GM23338 (cell line): ENCODE measurements around the gene ATF1. TPM values are rescaled to one million over a fixed set of nuclear protein-coding genes. Genes with fewer than 3 reads are reported as not detected.

Source experiments
- ATAC-seq: fragments of 200-7000 bp; cut with Tn5 transposase; 3 replicates; pipeline ENCODE4 v1.9.1; 2020
- DNase-seq: peaks from one replicate; pipeline ENCODE4 v3.0.0-alpha.2; 2015; ENCODE audit warnings: low spot score
- H2AFZ ChIP-seq: fragments of 200-600 bp; sonication (generic); 2 replicates; pipeline ENCODE4 v1.8.0; 2016; ENCODE audit warnings: antibody characterized with exemption, mild to moderate bottlenecking, moderate library complexity
- H3F3A ChIP-seq: fragments of 200-600 bp; sonication (generic); replicated peaks from 2 replicates; pipeline ENCODE4 v1.8.0; 2017; ENCODE audit warnings: antibody characterized with exemption, mixed run types, low read depth
- H3K27ac ChIP-seq: fragments of 200-600 bp; sonication (generic); 2 replicates; pipeline ENCODE4 v1.6.1; 2016; ENCODE audit warnings: low read depth
- H3K27me3 ChIP-seq: fragments of 200-600 bp; sonication (generic); 2 replicates; pipeline ENCODE4 v1.8.0; 2016; ENCODE audit warnings: mild to moderate bottlenecking, mixed run types, moderate library complexity; ENCODE audit not compliant: insufficient read depth
- H3K36me3 ChIP-seq: fragments of 200-600 bp; sonication (generic); 2 replicates; pipeline ENCODE4 v1.8.0; 2016; ENCODE audit warnings: mild to moderate bottlenecking; ENCODE audit not compliant: insufficient read depth
- H3K4me1 ChIP-seq: fragments of 200-600 bp; sonication (generic); 2 replicates; pipeline ENCODE4 v1.8.0; 2016; ENCODE audit warnings: mild to moderate bottlenecking, moderate library complexity; ENCODE audit not compliant: insufficient read depth
- H3K4me2 ChIP-seq: fragments of 200-600 bp; sonication (generic); 2 replicates; pipeline ENCODE4 v1.7.1; 2017; ENCODE audit warnings: mixed run types
- H3K4me3 ChIP-seq: fragments of 200-600 bp; sonication (generic); 2 replicates; pipeline ENCODE4 v1.6.1; 2016; ENCODE audit warnings: mixed run types
- H3K79me2 ChIP-seq: fragments of 200-600 bp; sonication (generic); replicated peaks from 2 replicates; pipeline ENCODE4 v1.8.0; 2017; ENCODE audit warnings: mild to moderate bottlenecking; ENCODE audit not compliant: insufficient read depth
- H3K9me2 ChIP-seq: fragments of 200-600 bp; sonication (generic); 2 replicates; pipeline ENCODE4 v1.8.0; 2017; ENCODE audit not compliant: insufficient read depth
- H4K20me1 ChIP-seq: fragments of 200-600 bp; sonication (generic); replicated peaks from 2 replicates; pipeline ENCODE4 v1.8.0; 2017; ENCODE audit warnings: mild to moderate bottlenecking; ENCODE audit not compliant: insufficient read depth
- H3K27ac Mint-ChIP-seq: 2 replicates; pipeline ENCODE4 v1.8.0; 2020; ENCODE audit warnings: inconsistent platforms, mild to moderate bottlenecking, moderate library complexity, mixed read lengths
- H3K27me3 Mint-ChIP-seq: 3 replicates; pipeline ENCODE4 v1.8.0; 2022; ENCODE audit warnings: low read depth, mild to moderate bottlenecking, moderate library complexity, mixed read lengths, inconsistent platforms; ENCODE audit not compliant: insufficient read depth, poor library complexity
- H3K36me3 Mint-ChIP-seq: 3 replicates; pipeline ENCODE4 v1.8.0; 2021; ENCODE audit warnings: low read depth, mild to moderate bottlenecking, inconsistent platforms, moderate library complexity, mixed read lengths
- H3K4me1 Mint-ChIP-seq: 3 replicates; pipeline ENCODE4 v1.8.0; 2020; ENCODE audit warnings: mild to moderate bottlenecking, inconsistent platforms, mixed read lengths
- H3K4me3 Mint-ChIP-seq: 3 replicates; pipeline ENCODE4 v1.8.0; 2021; ENCODE audit warnings: moderate library complexity, mild to moderate bottlenecking, inconsistent platforms, mixed read lengths
- H3K9me3 Mint-ChIP-seq: 3 replicates; pipeline ENCODE4 v1.8.0; 2020; ENCODE audit warnings: moderate library complexity, mild to moderate bottlenecking, inconsistent platforms, mixed read lengths
- EZH2 ChIP-seq: fragments of 200-600 bp; sonication (generic); IDR thresholded peaks from one replicate; pipeline ENCODE4 v1.8.0; 2017; ENCODE audit warnings: antibody characterized with exemption, mild to moderate bottlenecking, low read depth; ENCODE audit not compliant: unreplicated experiment
- EZH2phosphoT487 ChIP-seq: fragments of 200-600 bp; sonication (generic); IDR thresholded peaks from one replicate; pipeline ENCODE4 v1.8.1; 2018; ENCODE audit warnings: antibody characterized with exemption; ENCODE audit not compliant: unreplicated experiment
- JUNB ChIP-seq: IDR thresholded peaks from one replicate; pipeline ENCODE4 v1.6.1; 2016; ENCODE audit warnings: antibody characterized with exemption; ENCODE audit not compliant: unreplicated experiment
- NANOG ChIP-seq: IDR thresholded peaks from 2 replicates; pipeline ENCODE4 v1.6.1; 2016; ENCODE audit warnings: antibody characterized with exemption, borderline replicate concordance
- POLR2AphosphoS5 ChIP-seq: IDR thresholded peaks from 2 replicates; pipeline ENCODE4 v1.6.1; 2016; ENCODE audit warnings: antibody characterized with exemption, low read depth
- ZNF114 ChIP-seq: fragments of 250-450 bp; sonication (Bioruptor Pico); IDR thresholded peaks from 2 replicates; pipeline ENCODE4 v1.5.0; 2020; ENCODE audit warnings: mild to moderate bottlenecking, moderate library complexity
- ZNF331 ChIP-seq: fragments of 250-450 bp; sonication (Bioruptor Pico); IDR thresholded peaks from 2 replicates; pipeline ENCODE4 v1.5.0; 2020; ENCODE audit warnings: low read depth, mild to moderate bottlenecking, moderate library complexity
- polyA plus RNA-seq: library from polyadenylated mRNA; unstranded; fragments of >200 nt; fragmentation: Nextera tagmentation; extraction: Ambion mirVana; gene quantifications from 2 replicates; pipeline ENCODE4 v1.2.1, GENCODE V29; 2016
- total RNA-seq: library from RNA; depleted of rRNA; stranded (reverse); fragments of >200 nt; shearing (Covaris generic); gene quantifications from 2 replicates; pipeline ENCODE4 v1.2.3, GENCODE V29; 2014
- TF ChIP-seq, protein P1 (sequence below): IDR thresholded peaks from one replicate; pipeline ENCODE4 v1.6.1; 2018; ENCODE audit warnings: antibody characterized with exemption; ENCODE audit not compliant: unreplicated experiment
- TF ChIP-seq, protein P2 (sequence below): IDR thresholded peaks from 2 replicates; pipeline ENCODE4 v1.6.1; 2016; ENCODE audit warnings: antibody characterized with exemption

The ATF1 gene
- total and polyA plus RNA-seq, 2 experiments from 2014 or later, result 17.5 to 22.7 TPM

GRCh38 chr12:50723865-50724264 is 40.0 kb upstream of the ATF1 start (continued):
- TF ChIP-seq, protein P1, sequence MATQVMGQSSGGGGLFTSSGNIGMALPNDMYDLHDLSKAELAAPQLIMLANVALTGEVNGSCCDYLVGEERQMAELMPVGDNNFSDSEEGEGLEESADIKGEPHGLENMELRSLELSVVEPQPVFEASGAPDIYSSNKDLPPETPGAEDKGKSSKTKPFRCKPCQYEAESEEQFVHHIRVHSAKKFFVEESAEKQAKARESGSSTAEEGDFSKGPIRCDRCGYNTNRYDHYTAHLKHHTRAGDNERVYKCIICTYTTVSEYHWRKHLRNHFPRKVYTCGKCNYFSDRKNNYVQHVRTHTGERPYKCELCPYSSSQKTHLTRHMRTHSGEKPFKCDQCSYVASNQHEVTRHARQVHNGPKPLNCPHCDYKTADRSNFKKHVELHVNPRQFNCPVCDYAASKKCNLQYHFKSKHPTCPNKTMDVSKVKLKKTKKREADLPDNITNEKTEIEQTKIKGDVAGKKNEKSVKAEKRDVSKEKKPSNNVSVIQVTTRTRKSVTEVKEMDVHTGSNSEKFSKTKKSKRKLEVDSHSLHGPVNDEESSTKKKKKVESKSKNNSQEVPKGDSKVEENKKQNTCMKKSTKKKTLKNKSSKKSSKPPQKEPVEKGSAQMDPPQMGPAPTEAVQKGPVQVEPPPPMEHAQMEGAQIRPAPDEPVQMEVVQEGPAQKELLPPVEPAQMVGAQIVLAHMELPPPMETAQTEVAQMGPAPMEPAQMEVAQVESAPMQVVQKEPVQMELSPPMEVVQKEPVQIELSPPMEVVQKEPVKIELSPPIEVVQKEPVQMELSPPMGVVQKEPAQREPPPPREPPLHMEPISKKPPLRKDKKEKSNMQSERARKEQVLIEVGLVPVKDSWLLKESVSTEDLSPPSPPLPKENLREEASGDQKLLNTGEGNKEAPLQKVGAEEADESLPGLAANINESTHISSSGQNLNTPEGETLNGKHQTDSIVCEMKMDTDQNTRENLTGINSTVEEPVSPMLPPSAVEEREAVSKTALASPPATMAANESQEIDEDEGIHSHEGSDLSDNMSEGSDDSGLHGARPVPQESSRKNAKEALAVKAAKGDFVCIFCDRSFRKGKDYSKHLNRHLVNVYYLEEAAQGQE, result no peak
- no peak for TF ChIP-seq EZH2phosphoT487
- no peak for TF ChIP-seq ZNF114 (CRISPR knock-in tag)
- TF ChIP-seq, protein P2, sequence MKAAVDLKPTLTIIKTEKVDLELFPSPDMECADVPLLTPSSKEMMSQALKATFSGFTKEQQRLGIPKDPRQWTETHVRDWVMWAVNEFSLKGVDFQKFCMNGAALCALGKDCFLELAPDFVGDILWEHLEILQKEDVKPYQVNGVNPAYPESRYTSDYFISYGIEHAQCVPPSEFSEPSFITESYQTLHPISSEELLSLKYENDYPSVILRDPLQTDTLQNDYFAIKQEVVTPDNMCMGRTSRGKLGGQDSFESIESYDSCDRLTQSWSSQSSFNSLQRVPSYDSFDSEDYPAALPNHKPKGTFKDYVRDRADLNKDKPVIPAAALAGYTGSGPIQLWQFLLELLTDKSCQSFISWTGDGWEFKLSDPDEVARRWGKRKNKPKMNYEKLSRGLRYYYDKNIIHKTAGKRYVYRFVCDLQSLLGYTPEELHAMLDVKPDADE, result no peak
- TF ChIP-seq EZH2, result no peak

GRCh38 chr12:50725011-50725942 is 38.6 kb upstream of the ATF1 start:
- no peak overlapping the region for H3K4me2 ChIP-seq
- Mint-ChIP-seq H3K27ac (no peak overlapping the region), H3K4me3 (no peak overlapping the region), H3K27me3 (no peaks in the 10 kb centered on the region), H3K36me3 (peaks cover 48% of the 10 kb centered on the region), H3K4me1 (no peaks in the 10 kb centered on the region), H3K9me3 (no peaks in the 10 kb centered on the region)
- no peaks in the 10 kb centered on the region for H3K27me3 ChIP-seq
- no peaks in the 10 kb centered on the region for H3K9me2 ChIP-seq
- H3K4me1 ChIP-seq, result no peaks in the 10 kb centered on the region
- no peaks in the 10 kb centered on the region for H3F3A ChIP-seq
- H3K36me3 ChIP-seq, result peaks cover 19% of the 10 kb centered on the region
- no peak overlapping the region for H2AFZ ChIP-seq
- no peaks in the 10 kb centered on the region; the same call in 1 of the 2 replicates for H4K20me1 ChIP-seq
- TF ChIP-seq NANOG (no peak), JUNB (no peak), ZNF331 (CRISPR knock-in tag) (no peak), POLR2AphosphoS5 (no peak), EZH2 (no peak)
- TF ChIP-seq, protein P1, result no peak
- TF ChIP-seq, protein P2, result no peak
- ATAC-seq (no peak), DNase-seq (no peak)
- H3K79me2 ChIP-seq, result no peaks in the 10 kb centered on the region
- no peak overlapping the region for H3K4me3 ChIP-seq
- H3K27ac ChIP-seq, result no peak overlapping the region
